GM12892 (cell line): ENCODE measurements around the gene PRPSAP1.

Source experiments
- DNase-seq: peaks from one replicate; pipeline ENCODE4 v3.0.0; 2011; ENCODE audit not compliant: insufficient read length
- FAIRE-seq: peaks from 2 replicates; lab custom pipeline; 2011; peaks lifted over from hg19 to GRCh38; lab: Jason Lieb, UNC
- POLR2A ChIP-seq: IDR thresholded peaks from 2 replicates; pipeline ENCODE4 v1.6.1; 2011; ENCODE audit warnings: low read depth, low read length, control low read depth
- POLR2AphosphoS5 ChIP-seq: IDR thresholded peaks from 2 replicates; pipeline ENCODE4 v1.6.1; 2011; ENCODE audit warnings: low read depth, low read length, control low read depth
- TAF1 ChIP-seq: IDR thresholded peaks from 2 replicates; pipeline ENCODE4 v1.6.1; 2011; ENCODE audit warnings: low read depth, mild to moderate bottlenecking, control low read depth, low read length, borderline replicate concordance

PRPSAP1 gene

DNA sequence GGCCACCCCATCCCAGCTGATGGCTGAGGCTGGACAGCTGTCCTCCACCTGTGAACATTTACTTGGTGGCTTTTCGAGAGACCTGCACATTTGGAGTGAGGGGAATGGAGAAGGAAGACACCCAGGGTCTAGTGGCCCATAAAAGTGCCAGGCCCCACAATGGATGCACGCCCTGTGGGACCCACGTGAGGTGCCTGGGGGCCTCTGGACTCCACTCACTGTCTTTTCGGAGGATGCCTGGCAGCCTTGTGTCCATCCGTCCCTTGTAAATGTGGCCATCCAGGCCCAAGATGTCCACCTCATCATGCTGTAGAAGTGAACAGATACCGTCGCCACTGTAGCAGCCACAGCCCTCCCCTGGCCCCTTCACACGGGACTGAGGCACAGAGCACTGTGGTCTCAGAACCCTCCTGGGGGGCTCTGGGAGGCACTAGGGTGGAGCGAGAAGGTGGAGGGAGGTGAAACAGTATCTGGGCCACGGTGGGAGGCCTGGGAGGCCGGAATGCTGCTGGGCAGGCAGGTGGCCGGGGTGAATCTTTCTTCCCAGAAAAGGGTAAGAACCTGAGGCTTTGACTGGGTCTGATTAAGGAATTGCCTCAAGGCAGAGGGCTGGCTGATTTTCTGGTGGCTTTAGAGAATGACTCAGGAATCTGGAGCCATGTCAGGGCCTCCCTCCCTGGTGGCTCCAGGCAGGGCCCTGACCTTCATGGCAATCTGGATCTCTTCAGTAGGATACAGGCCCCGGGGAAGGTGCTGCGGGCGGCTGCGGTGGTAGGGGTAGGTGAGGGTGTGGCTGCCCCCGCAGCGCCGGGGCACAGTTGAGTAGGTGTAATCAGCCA, 77.0 kb downstream of the PRPSAP1 start:
- no peak for DNase-seq
- FAIRE-seq, result peak; percentile 24
- no peak for TF ChIP-seq POLR2AphosphoS5
- no peak for TF ChIP-seq TAF1
- no peak for TF ChIP-seq POLR2A

DNA sequence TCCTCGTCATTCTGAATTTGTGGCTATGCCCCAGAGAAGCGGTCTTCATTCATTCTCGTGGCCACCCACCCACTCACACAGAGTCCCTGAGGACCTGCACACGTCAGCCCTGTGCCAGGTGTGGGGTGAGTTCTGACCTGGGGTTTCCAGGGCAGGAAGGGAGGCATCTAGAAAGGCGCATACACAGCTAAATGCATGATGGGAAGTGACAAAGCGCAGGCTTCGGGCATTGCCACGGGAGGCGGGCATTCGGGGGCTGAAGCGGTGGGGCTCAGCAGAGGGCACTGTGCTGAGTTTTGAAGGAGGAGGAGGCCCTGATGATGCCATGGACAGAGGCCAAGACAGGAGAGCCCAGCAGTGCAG, 77.7 kb downstream of the PRPSAP1 start:
- DNase-seq, result no peak
- no peak for FAIRE-seq
- TF ChIP-seq POLR2A (no peak), TAF1 (no peak), POLR2AphosphoS5 (no peak)

DNA sequence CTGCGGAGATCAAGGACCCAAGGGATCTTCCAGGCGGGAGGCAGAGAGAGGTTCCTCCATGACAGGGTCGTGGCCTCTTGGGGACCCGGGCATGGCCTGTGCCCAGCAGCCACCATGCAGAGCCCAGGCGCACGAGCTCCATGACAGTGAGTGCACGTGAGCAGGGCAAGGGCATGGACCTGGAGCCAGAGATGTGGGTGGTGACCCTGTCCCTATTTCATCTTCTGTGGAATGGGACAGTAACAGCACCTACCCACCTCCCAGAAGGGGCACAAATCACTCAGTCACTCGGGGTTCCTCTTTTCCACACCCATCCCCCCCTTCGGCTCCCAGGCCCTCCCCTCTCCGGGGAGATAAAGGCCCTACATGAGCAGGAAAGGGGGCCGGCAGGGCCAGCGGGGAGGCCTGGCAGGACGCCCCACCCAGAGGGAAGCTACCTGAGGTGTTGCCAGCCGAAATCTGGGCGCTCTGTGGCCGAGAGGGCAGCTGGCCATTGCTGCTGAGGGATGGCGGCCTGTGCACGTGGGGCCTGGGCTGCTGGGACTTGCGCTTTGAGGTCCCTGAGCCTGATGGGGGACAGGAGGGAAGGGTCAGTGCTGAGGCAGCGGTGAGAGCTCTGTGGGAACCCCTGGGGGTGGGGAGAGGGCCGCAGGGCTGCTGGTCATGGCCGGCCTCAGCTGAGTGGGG, 78.2 kb downstream of the PRPSAP1 start:
- TF ChIP-seq POLR2A (no peak), TAF1 (no peak), POLR2AphosphoS5 (no peak)
- DNase-seq (no peak), FAIRE-seq (peak; percentile 67)

DNA sequence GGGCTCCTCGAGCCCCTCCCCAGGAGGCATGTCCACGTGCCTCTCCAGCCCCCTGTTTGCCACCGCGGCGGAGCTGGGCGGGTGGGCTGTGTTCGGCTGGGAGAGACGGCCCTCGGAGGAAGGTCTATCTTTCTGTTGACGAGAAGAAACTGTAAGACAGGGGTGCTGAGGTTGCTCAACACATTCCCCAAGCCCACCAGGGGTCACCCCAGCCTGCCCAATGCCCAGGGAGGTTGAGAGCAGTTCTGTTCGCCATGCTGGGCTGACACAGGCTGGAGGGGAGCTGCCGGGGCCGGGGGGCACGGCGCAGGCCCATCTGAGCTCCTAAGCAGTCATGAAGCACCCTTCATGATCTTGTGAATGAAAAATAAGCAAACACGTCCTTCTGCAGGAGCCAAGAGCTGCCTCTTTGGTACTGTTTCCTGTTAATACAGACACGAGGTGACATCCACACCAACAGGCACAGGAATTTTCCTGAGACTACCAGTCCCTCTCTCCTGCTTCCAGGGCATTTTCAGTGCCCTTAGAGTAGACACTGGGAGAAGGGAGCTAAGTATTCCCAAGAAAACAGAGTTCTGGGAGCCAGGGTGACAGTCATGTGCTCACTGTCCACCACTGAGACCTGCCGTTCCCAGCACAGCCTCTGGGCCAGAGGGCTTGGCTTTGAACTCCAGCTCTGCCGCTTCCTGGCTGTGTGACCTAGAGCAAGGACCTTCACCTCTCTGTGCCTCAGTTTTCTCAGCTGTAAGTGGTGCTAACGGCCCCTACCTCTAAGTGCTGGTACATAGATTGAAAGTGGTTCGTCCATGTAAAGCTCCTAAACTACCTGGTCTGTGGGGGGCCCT, 79.4 kb downstream of the PRPSAP1 start:
- DNase-seq (no peak), FAIRE-seq (peak; percentile 76)
- TF ChIP-seq POLR2AphosphoS5 (0 out of 2 replicates have a peak, but pooled peaks have one; percentile 17), POLR2A (no peak)

DNA sequence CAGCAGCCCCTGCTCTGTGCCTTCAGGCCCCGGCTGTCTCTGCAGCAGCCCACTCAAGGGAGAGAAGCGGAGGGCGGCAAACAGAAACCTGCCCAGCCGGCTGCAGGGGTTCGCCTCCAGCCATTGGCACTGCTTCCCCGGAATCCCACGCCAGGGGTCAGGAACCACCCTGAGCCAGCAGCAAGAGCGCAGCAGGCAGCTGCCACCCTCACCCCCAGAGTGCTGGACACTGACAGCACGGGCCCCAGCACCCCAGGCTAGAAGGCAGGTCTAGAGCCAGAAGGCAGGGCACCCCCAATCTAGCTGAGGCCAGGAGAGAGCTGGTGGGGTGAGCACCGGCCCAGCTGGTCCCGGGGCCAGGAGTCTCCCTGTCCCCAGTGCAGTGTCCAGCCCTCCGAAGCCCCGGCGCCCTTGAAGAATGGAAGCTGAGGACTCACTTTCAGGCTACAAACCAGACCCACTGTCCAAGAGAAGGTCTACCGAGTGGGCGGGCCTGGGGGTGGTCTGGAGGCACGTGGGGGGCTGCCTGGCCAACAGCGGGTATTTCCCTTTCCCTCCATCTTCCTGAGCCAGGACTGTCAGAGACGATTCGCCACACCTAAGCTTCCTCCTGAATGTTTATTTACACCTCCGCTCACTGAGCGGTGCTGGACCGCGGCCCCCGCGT, 80.1 kb downstream of the PRPSAP1 start:
- FAIRE-seq (peak; percentile 44), DNase-seq (peak; percentile 14)
- no peak for TF ChIP-seq POLR2AphosphoS5
- no peak for TF ChIP-seq TAF1
- no peak; the same call in 1 of the 2 replicates for TF ChIP-seq POLR2A

DNA sequence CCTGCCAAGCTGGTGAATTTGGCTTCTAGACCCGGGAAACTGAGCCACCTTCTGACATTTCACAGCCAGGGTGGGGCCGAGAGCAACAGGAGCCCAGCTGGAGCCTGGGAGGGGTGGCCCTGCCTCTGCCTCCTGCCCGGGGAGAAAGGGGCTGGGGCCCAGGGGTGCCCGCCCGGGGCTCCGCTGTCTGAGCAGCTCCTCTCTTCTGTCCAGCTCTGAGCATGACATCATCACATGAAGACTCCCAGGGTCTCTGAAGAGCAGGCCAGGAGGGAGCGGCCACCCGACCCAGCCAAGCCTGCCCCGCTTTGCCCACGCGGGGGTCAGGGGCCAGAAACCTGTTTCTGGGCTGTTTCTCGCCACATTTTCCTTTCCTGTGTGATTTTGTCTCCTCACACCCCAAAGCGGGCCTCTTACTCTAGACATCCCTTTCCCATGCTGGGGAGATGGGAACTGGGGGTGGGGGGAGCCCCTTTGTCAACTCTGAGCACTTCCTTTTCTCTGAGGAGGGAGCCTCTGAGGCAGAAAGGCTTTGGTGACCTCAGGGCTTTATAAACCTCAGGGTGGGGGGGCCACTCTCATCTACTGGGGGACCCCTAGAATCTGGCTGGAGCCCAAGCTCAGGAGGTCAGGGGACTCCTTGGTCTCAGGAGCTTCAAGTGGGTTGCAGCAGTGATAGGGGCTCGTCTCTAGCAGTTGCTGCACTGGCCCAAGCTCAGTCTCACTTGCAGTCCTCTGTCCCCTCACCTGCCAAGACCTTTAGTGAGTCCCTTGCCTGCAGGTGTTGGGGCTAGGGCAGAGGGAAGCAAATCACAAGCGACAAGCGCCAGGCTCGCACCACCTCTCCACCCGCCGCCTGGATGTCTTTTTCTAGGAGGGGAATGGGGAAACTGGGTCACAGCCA, 80.9 kb downstream of the PRPSAP1 start:
- peak; percentile 33 for FAIRE-seq
- TF ChIP-seq POLR2A (0 out of 2 replicates have a peak, but pooled peaks have one; percentile 6), TAF1 (no peak), POLR2AphosphoS5 (0 out of 2 replicates have a peak, but pooled peaks have one; percentile 27)
- DNase-seq, result peak; percentile 36

DNA sequence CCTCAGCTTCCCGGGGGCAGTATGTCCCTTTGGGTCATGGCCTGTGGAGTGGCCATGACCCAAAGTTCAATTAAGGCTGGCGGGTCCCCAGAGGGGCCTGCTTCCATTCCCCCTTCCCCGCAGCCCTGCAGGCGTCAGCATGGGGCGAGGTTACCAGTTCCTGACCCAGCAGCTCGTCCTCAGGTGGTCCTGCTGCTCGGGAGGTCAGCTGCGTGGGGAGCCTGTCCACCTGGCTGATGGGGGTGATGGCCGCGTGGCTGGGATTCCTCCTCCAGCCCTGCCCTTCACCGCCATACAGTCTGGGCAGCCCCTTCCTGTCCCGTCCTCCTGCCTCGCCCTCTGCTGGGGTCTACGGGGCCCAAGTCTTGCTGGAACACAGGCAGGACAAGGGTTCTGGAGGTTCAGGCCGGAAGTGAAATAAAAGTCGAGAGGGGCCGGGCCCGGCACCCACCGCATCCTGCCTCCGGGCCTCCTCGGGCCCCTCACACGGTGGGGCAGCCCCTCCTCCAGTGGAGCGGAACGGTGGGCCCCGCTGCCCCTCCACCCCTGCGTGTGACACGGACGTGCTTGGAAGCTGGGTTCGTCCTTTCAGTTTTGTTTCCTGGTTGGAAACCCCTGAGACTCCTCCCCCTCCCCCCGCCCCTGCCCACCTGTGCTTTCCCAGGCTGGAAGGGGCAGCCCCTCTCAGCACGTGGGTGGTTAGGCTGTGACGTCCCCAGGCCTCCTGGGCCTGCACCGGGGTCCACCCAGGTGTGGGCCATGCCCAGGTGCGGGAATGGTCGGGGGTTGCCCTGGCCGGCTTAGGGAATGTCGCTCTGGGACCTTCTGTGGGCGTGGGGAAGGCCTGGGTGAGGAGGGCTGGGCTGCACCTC, 81.8 kb downstream of the PRPSAP1 start:
- peak; percentile 99 for FAIRE-seq
- DNase-seq, result peak; percentile 86
- TF ChIP-seq POLR2AphosphoS5, result peak; percentile 92
- peak; percentile 85 for TF ChIP-seq TAF1
- TF ChIP-seq POLR2A, result peak; percentile 91

DNA sequence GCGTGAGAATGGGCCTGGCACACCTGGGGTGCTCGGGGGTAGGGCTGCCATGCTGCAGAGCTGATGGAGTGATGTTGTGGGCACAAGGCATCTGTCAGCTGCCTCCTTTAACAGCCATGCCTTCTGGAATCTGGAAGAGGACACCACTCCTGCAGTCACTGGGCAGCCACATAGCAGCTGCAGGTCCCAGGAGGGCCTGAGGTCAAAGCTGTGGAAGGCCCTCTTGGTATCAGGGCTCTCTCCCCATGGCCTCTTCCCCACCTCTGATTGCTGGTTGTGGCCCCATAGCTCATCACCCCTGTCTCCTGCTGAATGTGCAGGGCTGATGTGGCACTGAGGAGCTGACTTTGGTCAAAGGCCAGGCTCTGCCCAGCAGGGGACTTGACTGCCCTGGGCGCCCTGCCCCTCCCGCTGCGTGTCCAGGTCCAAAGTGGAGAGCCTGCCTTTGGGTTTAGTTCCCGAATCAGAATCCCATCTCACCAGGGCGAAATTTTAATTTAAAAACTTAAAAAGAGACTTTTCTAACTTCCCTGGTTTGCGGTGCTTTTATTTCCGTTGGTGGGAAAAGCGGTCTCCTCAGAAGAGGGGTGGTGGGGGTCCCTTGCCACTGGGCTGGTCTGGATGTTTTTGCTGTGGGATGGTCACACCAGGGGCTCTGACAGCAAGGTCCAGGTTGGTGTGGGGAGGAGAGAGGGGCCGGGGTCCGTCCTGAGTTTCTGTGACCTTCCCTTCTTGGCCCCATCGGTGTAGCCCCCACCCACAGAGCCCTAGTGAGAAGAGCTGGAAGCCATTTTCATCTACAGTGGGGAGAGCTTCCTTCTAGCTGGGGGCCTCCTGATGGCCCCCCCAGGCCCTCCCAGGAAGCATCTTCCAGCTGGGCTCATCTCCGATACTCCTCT, 82.7 kb downstream of the PRPSAP1 start:
- peak; percentile 81 for TF ChIP-seq POLR2A
- TF ChIP-seq TAF1, result no peak
- TF ChIP-seq POLR2AphosphoS5, result peak; percentile 93
- FAIRE-seq (peak; percentile 82), DNase-seq (peak; percentile 32)

DNA sequence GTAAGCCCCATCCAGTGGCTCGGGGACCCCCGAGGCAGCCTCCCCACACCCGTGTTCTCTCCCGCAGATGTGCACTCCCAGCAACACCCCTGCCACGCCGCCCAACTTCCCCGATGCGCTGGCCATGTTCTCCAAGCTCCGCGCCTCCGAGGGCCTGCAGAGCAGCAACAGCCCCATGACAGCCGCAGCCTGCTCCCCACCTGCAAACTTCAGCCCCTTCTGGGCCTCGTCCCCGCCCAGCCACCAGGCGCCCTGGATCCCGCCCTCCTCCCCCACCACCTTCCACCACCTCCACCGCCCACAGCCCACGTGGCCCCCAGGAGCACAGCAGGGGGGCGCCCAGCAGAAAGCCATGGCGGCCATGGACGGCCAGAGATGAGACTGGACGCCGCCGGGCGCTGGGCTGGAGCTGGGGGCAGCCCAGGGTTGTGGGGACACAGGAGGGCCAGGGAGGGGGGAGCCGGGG, 83.6 kb downstream of the PRPSAP1 start:
- no peak for DNase-seq
- no peak for TF ChIP-seq POLR2AphosphoS5
- TF ChIP-seq POLR2A, result no peak
- TF ChIP-seq TAF1, result no peak
- peak; percentile 14 for FAIRE-seq
